Activated T-cell treated with anti-CD3 and anti-CD28 coated beads for 4 hours (primary cell): Measurements from ENCODE around the gene ZNF700.
"Not testable (repeated sequence)": the region's sequence is repeated elsewhere in the genome, so short reads cannot be mapped to it uniquely, and the experiment has no call there.

ENCODE experiments used
- DNase-seq: peaks from one replicate; pipeline ENCODE4 v3.0.0-alpha.2; 2020

Gene ZNF700

GRCh38 chr19:11991921-11992320 lies 67.0 kb downstream of the ZNF700 start:
- DNase-seq = not testable (repeated sequence)

GRCh38 chr19:11995174-11995573 lies 70.3 kb downstream of the ZNF700 start:
- no peak for DNase-seq
